ENCODE data around the gene S100A7. TPM values are rescaled to one million over a fixed set of nuclear protein-coding genes. Genes with fewer than 3 reads are reported as not detected.
A peak's percentile ranks its signal among the peaks of the same experiment; 100 is the strongest.

The S100A7 gene
- total RNA-seq, 1 donor from 2014 or later: not detected

- Mint-ChIP-seq H3K27ac (ENCODE audit: unreplicated experiment) (peak overlapping the region; percentile 36), H3K4me1 (ENCODE audit: low read depth, unreplicated experiment) (peaks cover 17% of the 10 kb centered on the region), H3K27me3 (ENCODE audit: unreplicated experiment) (peaks cover 4% of the 10 kb centered on the region), H3K4me3 (ENCODE audit: unreplicated experiment) (no peak overlapping the region), H3K36me3 (ENCODE audit: unreplicated experiment) (no peaks in the 10 kb centered on the region), H3K9me3 (ENCODE audit: unreplicated experiment) (no peaks in the 10 kb centered on the region)
- DNase-seq: peak; percentile 99
- peak; percentile 91 for TF ChIP-seq CTCF (IDR thresholded peaks at IDR 0.05; ENCODE audit: partially characterized antibody, unreplicated experiment)
Observed at GRCh38 chr1:153494976-153495535, 34.6 kb upstream of the S100A7 start.

DNA sequence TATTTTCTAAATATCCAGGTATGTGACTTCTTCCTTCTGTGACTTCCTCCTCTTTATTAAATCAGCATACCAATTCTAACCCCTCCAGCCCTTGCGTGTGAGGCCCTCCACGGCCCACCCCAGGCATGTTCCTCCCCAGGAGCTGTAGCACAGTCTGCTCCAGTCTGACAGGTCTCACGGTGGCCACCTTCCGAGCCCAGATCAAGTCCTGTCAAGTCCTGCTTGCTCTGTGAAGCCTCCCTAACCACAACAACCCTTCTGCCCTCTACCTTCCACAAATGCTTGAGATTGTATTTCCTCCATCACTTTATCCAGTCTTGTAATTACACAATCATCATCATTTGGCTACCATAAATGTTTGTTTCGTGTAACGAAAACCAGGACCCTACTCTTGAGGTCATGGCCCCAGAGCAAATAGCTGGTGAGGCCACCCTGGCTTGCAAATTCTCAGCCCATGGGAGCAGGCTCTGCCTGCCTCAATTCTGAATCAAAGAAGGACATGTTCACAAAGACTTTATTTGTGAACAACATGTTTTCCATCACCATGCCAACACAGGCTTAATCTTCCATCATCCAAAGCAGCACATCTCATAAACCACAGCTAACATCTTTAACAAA is 33.0 kb upstream of the S100A7 start:
- peaks cover 17% of the 10 kb centered on the region for H3K4me1 Mint-ChIP-seq (ENCODE audit: low read depth, unreplicated experiment)
- peaks cover 4% of the 10 kb centered on the region for H3K27me3 Mint-ChIP-seq (ENCODE audit: unreplicated experiment)
- H3K4me3 Mint-ChIP-seq (ENCODE audit: unreplicated experiment): no peak overlapping the region
- H3K27ac Mint-ChIP-seq (ENCODE audit: unreplicated experiment): no peak overlapping the region
- no peaks in the 10 kb centered on the region for H3K9me3 Mint-ChIP-seq (ENCODE audit: unreplicated experiment)
- no peaks in the 10 kb centered on the region for H3K36me3 Mint-ChIP-seq (ENCODE audit: unreplicated experiment)
- no peak for TF ChIP-seq CTCF (IDR thresholded peaks at IDR 0.05; ENCODE audit: partially characterized antibody, unreplicated experiment)
- no peak for DNase-seq

DNA sequence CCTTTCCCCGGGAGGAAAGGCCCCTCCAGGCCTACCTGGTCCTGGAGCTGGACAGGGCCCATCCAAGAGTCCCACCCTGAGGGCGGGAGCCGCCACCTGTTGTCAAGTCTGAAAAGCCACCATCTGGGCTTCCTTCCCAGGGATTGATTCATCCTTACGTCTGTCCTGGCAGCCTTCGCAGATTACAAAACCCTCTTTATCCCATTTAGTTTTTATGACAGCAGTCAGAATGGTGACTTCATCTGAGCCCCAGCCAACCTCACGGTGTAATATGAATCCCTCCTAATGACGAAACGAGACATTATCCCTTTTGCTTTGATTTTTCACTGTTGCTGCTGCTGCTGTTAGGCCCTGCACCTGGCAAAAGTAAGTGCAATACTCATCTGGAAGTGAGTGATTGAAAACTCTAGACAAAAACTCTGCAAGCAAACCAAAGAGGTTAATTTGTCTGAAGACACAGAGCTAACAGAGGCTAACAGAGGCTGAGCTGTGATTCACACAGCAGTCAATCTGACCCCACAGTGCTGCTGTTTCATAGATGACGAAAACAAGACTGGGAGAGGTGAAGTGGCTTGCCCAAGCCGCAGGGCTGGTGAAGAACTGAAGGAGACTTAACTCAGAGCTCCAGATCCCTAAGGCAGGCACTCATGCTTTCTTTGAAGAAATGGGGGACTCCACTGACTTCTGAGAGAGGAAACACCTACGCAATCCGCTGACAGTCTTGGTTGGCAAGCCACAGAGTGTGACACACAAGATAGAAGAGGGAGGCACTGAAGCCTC is 30.0 kb upstream of the S100A7 start:
- no peaks in the 10 kb centered on the region for H3K9me3 Mint-ChIP-seq (ENCODE audit: unreplicated experiment)
- H3K36me3 Mint-ChIP-seq (ENCODE audit: unreplicated experiment): no peaks in the 10 kb centered on the region
- TF ChIP-seq CTCF (IDR thresholded peaks at IDR 0.05; ENCODE audit: partially characterized antibody, unreplicated experiment): no peak
- peaks cover 6% of the 10 kb centered on the region for H3K27me3 Mint-ChIP-seq (ENCODE audit: unreplicated experiment)
- peak overlapping the region; percentile 60 for H3K27ac Mint-ChIP-seq (ENCODE audit: unreplicated experiment)
- H3K4me3 Mint-ChIP-seq (ENCODE audit: unreplicated experiment): no peak overlapping the region
- peak; percentile 33 for DNase-seq
- peaks cover 15% of the 10 kb centered on the region for H3K4me1 Mint-ChIP-seq (ENCODE audit: low read depth, unreplicated experiment)

DNA sequence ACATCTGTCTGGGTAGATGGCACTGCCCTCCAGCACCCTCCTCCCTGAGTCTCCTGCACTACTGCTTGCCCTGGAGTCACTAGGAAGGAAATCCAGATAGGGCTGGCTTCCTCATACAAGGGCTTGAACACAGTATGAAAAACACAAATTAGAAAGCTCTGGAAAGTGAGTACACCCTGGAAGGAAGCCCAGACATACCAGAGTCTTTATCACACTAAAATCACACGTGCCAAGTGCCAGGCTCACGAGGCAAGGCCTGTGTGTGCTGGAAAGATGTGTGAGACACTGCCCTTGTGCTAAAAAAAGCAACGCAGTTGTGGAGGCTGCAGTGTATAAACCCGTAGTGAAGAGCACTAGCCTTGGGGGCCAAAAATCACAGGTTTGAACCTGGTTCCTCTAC is 28.3 kb upstream of the S100A7 start:
- Mint-ChIP-seq H3K4me3 (ENCODE audit: unreplicated experiment) (no peak overlapping the region), H3K27me3 (ENCODE audit: unreplicated experiment) (peaks cover 6% of the 10 kb centered on the region), H3K36me3 (ENCODE audit: unreplicated experiment) (no peaks in the 10 kb centered on the region), H3K27ac (ENCODE audit: unreplicated experiment) (no peak overlapping the region), H3K4me1 (ENCODE audit: low read depth, unreplicated experiment) (peaks cover 10% of the 10 kb centered on the region), H3K9me3 (ENCODE audit: unreplicated experiment) (no peaks in the 10 kb centered on the region)
- DNase-seq: no peak
- no peak for TF ChIP-seq CTCF (IDR thresholded peaks at IDR 0.05; ENCODE audit: partially characterized antibody, unreplicated experiment)

DNA sequence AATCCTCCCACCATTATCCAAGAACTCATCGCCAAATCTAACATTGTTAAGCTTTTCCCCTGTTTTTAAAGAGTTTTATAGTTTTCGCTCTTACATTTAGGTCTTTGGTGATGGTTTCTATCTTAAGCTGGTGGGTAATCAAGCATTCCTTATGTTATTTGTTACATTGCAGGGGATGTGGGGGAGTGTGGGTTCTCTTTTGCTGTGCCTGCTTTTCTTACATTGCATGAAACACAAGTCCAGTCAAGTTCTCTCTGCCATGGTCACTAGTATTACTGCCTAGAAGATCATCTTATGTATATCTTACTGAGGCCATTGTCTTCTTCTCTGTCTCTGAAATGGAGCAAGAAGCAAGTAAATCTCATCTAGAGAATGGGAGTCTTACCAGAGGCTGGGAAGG is 27.3 kb upstream of the S100A7 start:
- H3K4me1 Mint-ChIP-seq (ENCODE audit: low read depth, unreplicated experiment): peaks cover 10% of the 10 kb centered on the region
- DNase-seq: no peak
- no peaks in the 10 kb centered on the region for H3K36me3 Mint-ChIP-seq (ENCODE audit: unreplicated experiment)
- no peak for TF ChIP-seq CTCF (IDR thresholded peaks at IDR 0.05; ENCODE audit: partially characterized antibody, unreplicated experiment)
- peaks cover 4% of the 10 kb centered on the region for H3K27me3 Mint-ChIP-seq (ENCODE audit: unreplicated experiment)
- H3K27ac Mint-ChIP-seq (ENCODE audit: unreplicated experiment): no peak overlapping the region
- H3K9me3 Mint-ChIP-seq (ENCODE audit: unreplicated experiment): no peaks in the 10 kb centered on the region
- no peak overlapping the region for H3K4me3 Mint-ChIP-seq (ENCODE audit: unreplicated experiment)
